Activated CD4-positive, CD25-positive, alpha-beta regulatory T cell treated with anti-CD3 and anti-CD28 coated beads, Interleukin-2, amount 50 U/mL, for 16 hours (primary cell): ENCODE measurements around the gene TES.
"Not testable (repeated sequence)": the region's sequence is repeated elsewhere in the genome, so short reads cannot be mapped to it uniquely, and the experiment has no call there.

Experiments used
- DNase-seq: peaks from one replicate; pipeline ENCODE4 v3.0.0-alpha.2; 2020; ENCODE audit warnings: low read depth, low spot score

The TES gene

GRCh38 chr7:116242178-116242577 is 31.8 kb downstream of the TES start:
- no peak for DNase-seq

- no peak for DNase-seq
Measured at GRCh38 chr7:116242759-116243158, 32.4 kb downstream of the TES start.

GRCh38 chr7:116244803-116245202 is 34.5 kb downstream of the TES start:
- DNase-seq: not testable (repeated sequence)

GRCh38 chr7:116246357-116246756 is 36.0 kb downstream of the TES start:
- no peak for DNase-seq

- DNase-seq: no peak
Measured at GRCh38 chr7:116249969-116250553, 39.7 kb downstream of the TES start.

GRCh38 chr7:116251675-116252074 is 41.3 kb downstream of the TES start:
- no peak for DNase-seq

GRCh38 chr7:116252249-116252648 is 41.9 kb downstream of the TES start:
- no peak for DNase-seq

GRCh38 chr7:116257156-116257555 is 46.8 kb downstream of the TES start:
- no peak for DNase-seq

GRCh38 chr7:116258734-116259133 is 48.4 kb downstream of the TES start:
- DNase-seq: no peak

GRCh38 chr7:116259156-116259870 is 49.0 kb downstream of the TES start:
- no peak for DNase-seq

- no peak for DNase-seq
Measured at GRCh38 chr7:116259871-116260440, 49.6 kb downstream of the TES start.

GRCh38 chr7:116261904-116262303 is 51.6 kb downstream of the TES start:
- DNase-seq: no peak

- DNase-seq: no peak
Measured at GRCh38 chr7:116265881-116266280, 55.5 kb downstream of the TES start.

- no peak for DNase-seq
Measured at GRCh38 chr7:116269466-116269865, 59.1 kb downstream of the TES start.

GRCh38 chr7:116271161-116271913 is 61.0 kb downstream of the TES start:
- no peak for DNase-seq

GRCh38 chr7:116271963-116272886 is 61.9 kb downstream of the TES start:
- DNase-seq: no peak

- no peak for DNase-seq
Measured at GRCh38 chr7:116273283-116273917, 63.1 kb downstream of the TES start.

- no peak for DNase-seq
Measured at GRCh38 chr7:116273918-116274301, 63.6 kb downstream of the TES start.

GRCh38 chr7:116277070-116277469 is 66.7 kb downstream of the TES start:
- no peak for DNase-seq

GRCh38 chr7:116279217-116279616 is 68.9 kb downstream of the TES start:
- DNase-seq: no peak

- no peak for DNase-seq
Measured at GRCh38 chr7:116280803-116281202, 70.5 kb downstream of the TES start.
